Common myeloid progenitor, CD34-positive (primary cell): ENCODE data around the gene PCK2.

Source experiments
- CTCF ChIA-PET: fragments of 350-600 bp; sonication (Branson Sonifier 250); formaldehyde crosslinking; loops from one replicate; lab custom pipeline; 2021; ENCODE audit warnings: antibody characterized with exemption; lab: Charles Lee
- POLR2A ChIA-PET: fragments of 350-600 bp; sonication (Branson Sonifier 250); formaldehyde crosslinking; loops from one replicate; lab custom pipeline; 2021; ENCODE audit warnings: antibody characterized with exemption; lab: Charles Lee
- DNase-seq, 3 donors: peaks; one replicate each; pipeline versions ENCODE4 v3.0.0 to v3.0.0-alpha.2; 2013
- H3K27ac ChIP-seq, 2 experiments: 1 replicate in 1 of 2; 2 replicates in 1 of 2; pipeline ENCODE4 v1.7.0; 2013; ENCODE audit warnings: inconsistent platforms in 2 of 2, low read length in 2 of 2, mild to moderate bottlenecking in 2 of 2, low read depth in 1 of 2, moderate library complexity in 1 of 2; ENCODE audit not compliant: severe bottlenecking in 2 of 2, insufficient read depth in 1 of 2, poor library complexity in 1 of 2
- H3K27me3 ChIP-seq, 5 experiments: replicated peaks in 2 of 5; 1 replicate in 3 of 5; 2 replicates in 2 of 5; pipeline versions ENCODE4 v1.6.1 to v1.7.0; 2013; ENCODE audit warnings: low read length in 4 of 5, mild to moderate bottlenecking in 2 of 5, moderate library complexity in 2 of 5, inconsistent platforms in 1 of 5; ENCODE audit not compliant: insufficient read depth in 5 of 5, control insufficient read depth in 4 of 5
- H3K36me3 ChIP-seq, 4 experiments: 1 replicate in 2 of 4; 2 replicates in 2 of 4; pipeline versions ENCODE4 v1.6.1 to v1.7.0; 2013; ENCODE audit warnings: low read length in 3 of 4, control low read depth in 1 of 4, mild to moderate bottlenecking in 1 of 4; ENCODE audit not compliant: control insufficient read depth in 4 of 4, insufficient read depth in 4 of 4
- H3K4me1 ChIP-seq, 4 experiments: 1 replicate in 3 of 4; 2 replicates in 1 of 4; pipeline versions ENCODE4 v1.6.1 to v1.7.1; 2013; ENCODE audit warnings: low read length in 3 of 4, mild to moderate bottlenecking in 3 of 4, control low read depth in 1 of 4, inconsistent platforms in 1 of 4, moderate library complexity in 1 of 4; ENCODE audit not compliant: control insufficient read depth in 4 of 4, insufficient read depth in 4 of 4; ENCODE audit errors: control extremely low read depth in 1 of 4
- H3K4me3 ChIP-seq, 7 experiments: 1 replicate in 4 of 7; 2 replicates in 3 of 7; pipeline versions ENCODE4 v1.5.1 to v1.7.0; 2013; ENCODE audit warnings: mild to moderate bottlenecking in 7 of 7, low read length in 6 of 7, moderate library complexity in 6 of 7, inconsistent platforms in 2 of 7, low read depth in 2 of 7, control low read depth in 1 of 7; ENCODE audit not compliant: insufficient read depth in 4 of 7, control insufficient read depth in 1 of 7; ENCODE audit errors: extremely low read depth in 1 of 7
- H3K9me3 ChIP-seq, 5 experiments: 1 replicate in 4 of 5; 2 replicates in 1 of 5; pipeline versions ENCODE4 v1.6.1 to v1.7.1; 2013; ENCODE audit warnings: low read length in 4 of 5, mild to moderate bottlenecking in 2 of 5, inconsistent platforms in 1 of 5, low read depth in 1 of 5, moderate library complexity in 1 of 5; ENCODE audit not compliant: control insufficient read depth in 4 of 5, insufficient read depth in 2 of 5; ENCODE audit errors: control extremely low read depth in 1 of 5
- WGBS: methylation state at CpG from one replicate; pipeline ENCODE4 v1.1.5; 2013; ENCODE audit not compliant: insufficient coverage; 5-methylcytosine and 5-hydroxymethylcytosine counted together

The PCK2 gene

DNA sequence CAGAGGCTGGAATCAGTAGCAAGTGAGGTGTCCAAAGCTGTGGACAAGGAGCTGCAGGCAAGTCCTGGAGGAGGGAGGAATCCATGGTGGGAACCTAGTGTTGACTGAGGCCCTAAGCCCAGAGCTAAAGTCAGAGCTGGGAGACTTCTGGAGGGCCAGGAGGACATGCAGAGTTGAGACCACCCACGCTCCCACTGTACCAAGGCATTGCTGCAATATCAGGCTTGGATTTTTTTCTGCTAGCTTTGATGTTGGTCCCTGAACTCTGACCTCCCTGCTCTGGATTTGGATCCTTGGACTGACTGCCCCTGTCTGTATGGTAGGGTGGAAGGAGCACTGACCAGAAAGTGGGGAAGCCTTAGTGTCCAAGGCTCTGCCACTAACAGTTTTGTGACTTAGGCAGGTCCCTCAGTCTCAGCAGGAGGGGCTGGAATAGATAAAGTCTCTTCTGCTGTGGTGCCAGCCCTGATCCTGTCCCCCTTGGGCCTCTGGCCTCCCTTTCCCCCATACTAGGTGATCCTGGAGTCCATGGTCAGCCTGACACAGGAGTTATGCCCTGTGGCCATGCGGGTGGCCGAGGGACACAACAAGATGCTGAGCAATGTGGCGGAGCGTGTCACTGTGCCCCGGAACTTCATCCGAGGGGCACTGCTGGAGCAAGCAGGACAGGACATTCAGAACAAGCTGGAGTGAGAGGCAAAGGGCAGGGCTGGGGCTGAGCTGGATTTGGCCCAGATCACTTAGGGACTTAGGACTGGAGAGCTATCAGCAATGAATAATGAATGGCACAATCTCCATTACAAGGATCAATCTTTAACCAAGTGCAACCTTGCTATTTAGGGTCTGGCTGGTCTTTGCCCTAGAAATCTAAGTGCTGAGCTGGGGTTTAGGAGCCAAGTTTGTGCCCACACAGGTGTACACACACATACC lies 32.9 kb upstream of the PCK2 start:
- Histone ChIP-seq H3K9me3 (no peaks in the 10 kb centered on the region), H3K4me3 (no peak overlapping the region), H3K4me1 (no peaks in the 10 kb centered on the region), H3K27me3 (no peaks in the 10 kb centered on the region), H3K36me3 (no peaks in the 10 kb centered on the region), H3K27ac (no peak overlapping the region)
- ChIA-PET CTCF (interaction anchor here (0.7 to 12.7 kb wide), 14 partner anchors 9 to 99 kb away, joined by 3 to 188 read pairs (median 4); partner anchors contain the start of genes CARMIL3 and PCK2), POLR2A (interaction anchor here (1.3 kb wide), 1 partner anchor 29 kb away, joined by 3 read pairs; no protein-coding TSS in a partner anchor)
- DNase-seq, result no peak
- 100% methylated on average over 7 of the region's 7 CpGs for WGBS

DNA sequence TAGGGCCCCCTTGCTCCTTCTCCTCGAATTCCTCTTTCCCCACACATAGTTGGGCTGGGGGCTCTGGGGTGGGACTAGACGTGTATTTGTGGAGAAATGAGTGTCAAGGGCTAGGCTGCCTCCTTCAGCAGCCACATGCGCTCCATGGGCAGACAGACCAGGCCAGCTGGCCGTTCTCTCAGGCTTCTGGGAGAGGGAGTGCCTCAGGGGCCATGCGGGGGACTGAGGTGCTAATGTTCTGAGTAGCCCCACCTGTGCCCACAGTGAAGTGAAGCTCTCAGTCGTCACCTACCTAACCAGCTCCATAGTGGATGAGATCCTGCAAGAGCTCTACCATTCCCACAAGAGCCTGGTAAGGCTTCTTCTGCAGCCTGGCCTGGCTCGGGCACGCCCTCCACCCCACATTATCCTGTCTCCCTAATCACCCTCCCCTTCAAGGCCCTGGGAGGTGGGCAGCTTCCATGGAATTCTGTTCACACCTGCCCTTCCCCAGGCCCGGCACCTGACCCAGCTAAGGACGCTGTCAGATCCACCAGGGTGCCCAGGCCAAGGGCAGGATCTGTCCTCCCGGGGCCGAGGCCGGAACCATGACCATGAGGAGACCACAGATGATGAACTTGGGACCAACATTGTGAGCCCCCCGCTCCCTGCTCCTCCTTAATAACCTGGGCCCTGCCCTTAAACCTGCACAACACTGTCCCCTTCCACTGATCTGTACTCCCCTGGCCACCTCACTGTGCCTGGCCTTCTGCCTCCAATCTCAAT lies 31.7 kb upstream of the PCK2 start:
- H3K27ac ChIP-seq, result no peak overlapping the region
- DNase-seq, result no peak
- no peaks in the 10 kb centered on the region for H3K36me3 ChIP-seq
- ChIA-PET POLR2A (no interaction called here), CTCF (interaction anchor here (0.8 to 12.7 kb wide), 10 partner anchors 11 to 98 kb away, joined by 3 to 188 read pairs (median 6); partner anchors contain the start of genes DCAF11, NRL and PCK2)
- H3K27me3 ChIP-seq, result no peaks in the 10 kb centered on the region
- H3K4me3 ChIP-seq, result no peak overlapping the region
- no peaks in the 10 kb centered on the region for H3K4me1 ChIP-seq
- no peaks in the 10 kb centered on the region for H3K9me3 ChIP-seq
- WGBS, result 99% methylated on average over 10 of the region's 14 CpGs

DNA sequence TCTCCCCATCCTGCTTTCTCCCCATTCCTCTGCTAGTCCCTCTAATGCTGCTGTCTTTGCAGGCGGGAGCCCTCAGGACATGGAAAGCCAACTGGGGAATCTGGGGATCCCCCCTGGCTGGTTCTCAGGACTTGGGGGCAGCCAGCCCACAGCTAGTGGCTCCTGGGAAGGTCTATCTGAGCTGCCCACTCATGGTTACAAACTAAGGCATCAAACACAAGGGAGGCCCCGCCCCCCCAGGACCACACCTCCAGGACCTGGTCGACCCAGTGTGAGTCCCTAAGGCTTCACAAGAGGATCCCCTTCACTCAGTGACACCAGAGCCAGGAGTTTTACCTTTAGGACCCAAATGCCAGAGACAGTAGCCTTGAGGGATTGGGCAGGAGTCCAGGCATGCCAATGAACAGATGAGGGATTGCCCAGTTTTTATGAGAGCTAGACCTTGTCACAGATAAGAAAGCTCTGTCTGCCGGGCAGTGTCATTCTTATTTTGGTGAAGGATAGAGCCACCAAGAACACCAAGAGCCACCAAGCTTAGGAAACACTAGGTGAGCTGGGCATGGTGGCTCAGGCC lies 30.8 kb upstream of the PCK2 start:
- CTCF ChIA-PET, result interaction anchor here (1.0 to 12.2 kb wide), 5 partner anchors 10 to 42 kb away, joined by 3 to 188 read pairs (median 6); partner anchors contain the start of gene PCK2
- 92% methylated on average over 2 of the region's 4 CpGs for WGBS
- Histone ChIP-seq H3K27me3 (no peaks in the 10 kb centered on the region), H3K36me3 (no peaks in the 10 kb centered on the region), H3K4me3 (no peak overlapping the region), H3K4me1 (no peaks in the 10 kb centered on the region), H3K27ac (no peak overlapping the region), H3K9me3 (no peaks in the 10 kb centered on the region)
- POLR2A ChIA-PET, result no interaction called here
- DNase-seq, result no peak

DNA sequence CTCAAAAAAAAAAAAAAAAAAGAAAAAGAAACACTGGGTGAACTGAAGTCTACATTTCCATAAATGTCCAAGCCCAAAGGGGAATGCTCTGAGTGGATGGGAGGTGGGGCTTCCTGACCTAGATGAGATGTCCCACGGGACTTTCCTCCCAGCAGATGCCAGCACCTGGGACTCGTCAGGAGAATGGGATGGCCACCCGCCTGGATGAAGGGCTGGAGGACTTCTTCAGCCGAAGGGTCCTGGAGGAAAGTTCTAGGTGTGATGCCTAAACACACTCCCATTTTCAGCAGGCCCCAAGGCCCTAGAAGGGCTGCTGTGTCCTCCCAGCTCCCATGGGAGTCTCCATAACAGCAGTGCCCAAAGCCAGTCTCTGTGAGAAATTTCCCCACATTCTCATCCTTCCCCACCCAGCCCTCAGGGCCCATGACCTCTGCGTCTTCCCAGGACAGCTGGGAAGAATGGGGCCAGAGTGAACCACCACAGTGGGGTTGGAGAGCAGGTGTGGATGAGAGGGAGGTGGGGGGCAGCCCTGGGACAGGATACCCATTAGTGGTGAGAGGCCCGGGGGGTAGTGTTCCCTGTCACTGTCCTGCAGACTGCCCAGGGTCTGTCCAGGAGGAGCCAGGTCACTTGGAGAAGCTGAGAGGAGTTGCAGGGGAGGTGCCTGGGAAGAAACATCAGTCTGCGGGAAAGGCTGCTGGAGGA lies 29.9 kb upstream of the PCK2 start:
- Histone ChIP-seq H3K4me3 (no peak overlapping the region), H3K27ac (no peak overlapping the region), H3K27me3 (no peaks in the 10 kb centered on the region), H3K9me3 (no peaks in the 10 kb centered on the region), H3K36me3 (no peaks in the 10 kb centered on the region), H3K4me1 (no peaks in the 10 kb centered on the region)
- 100% methylated on average over 5 of the region's 7 CpGs for WGBS
- DNase-seq, result no peak
- ChIA-PET POLR2A (no interaction called here), CTCF (interaction anchor here (1.0 to 12.2 kb wide), 7 partner anchors 9 to 42 kb away, joined by 3 to 188 read pairs (median 4); partner anchors contain the start of gene PCK2)

DNA sequence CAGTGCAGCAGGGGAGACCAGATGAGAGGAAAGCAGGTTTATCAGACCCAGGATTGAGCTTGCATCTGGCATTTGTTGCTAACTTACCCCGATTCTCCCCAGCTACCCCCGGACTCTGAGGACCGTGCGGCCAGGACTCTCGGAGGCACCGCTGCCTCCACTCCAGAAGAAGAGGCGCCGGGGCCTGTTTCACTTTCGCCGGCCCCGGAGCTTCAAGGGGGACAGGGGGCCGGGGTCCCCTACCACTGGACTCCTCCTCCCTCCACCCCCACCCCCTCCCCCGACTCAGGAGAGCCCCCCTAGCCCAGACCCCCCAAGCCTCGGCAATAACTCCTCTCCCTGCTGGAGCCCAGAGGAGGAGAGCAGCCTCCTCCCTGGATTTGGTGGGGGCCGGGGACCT lies 29.3 kb upstream of the PCK2 start:
- H3K4me1 ChIP-seq, result no peaks in the 10 kb centered on the region
- 80% methylated on average over 2 of the region's 15 CpGs for WGBS
- H3K4me3 ChIP-seq, result no peak overlapping the region
- no peaks in the 10 kb centered on the region for H3K9me3 ChIP-seq
- H3K27ac ChIP-seq, result no peak overlapping the region
- H3K27me3 ChIP-seq, result no peaks in the 10 kb centered on the region
- ChIA-PET POLR2A (no interaction called here), CTCF (interaction anchor here (0.6 to 12.2 kb wide), 6 partner anchors 10 to 41 kb away, joined by 3 to 188 read pairs (median 4); partner anchors contain the start of gene PCK2)
- H3K36me3 ChIP-seq, result no peaks in the 10 kb centered on the region
- no peak for DNase-seq

DNA sequence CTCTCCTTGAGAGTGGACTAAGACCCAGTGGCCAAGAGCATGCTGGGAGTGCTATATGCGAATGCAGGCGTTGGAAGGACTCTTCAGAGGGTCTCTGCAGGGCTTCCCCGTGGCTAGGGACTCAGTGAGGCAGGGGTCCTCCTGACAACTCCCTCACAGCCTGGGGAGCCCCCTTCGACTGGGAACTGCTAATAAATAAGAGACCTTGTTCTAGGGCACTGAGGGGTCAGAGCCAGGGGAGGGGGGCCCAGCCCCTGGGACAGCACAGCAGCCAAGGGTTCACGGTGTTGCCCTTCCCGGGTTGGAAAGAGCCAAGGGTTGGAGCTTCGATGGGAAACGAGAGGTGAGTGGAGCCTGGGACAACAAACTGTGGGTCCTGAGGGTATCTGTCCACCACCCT lies 28.7 kb upstream of the PCK2 start:
- Histone ChIP-seq H3K36me3 (no peaks in the 10 kb centered on the region), H3K27me3 (peaks cover 0 to 2% (median 0%) of the 10 kb centered on the region in 5 experiments), H3K27ac (no peak overlapping the region), H3K9me3 (no peaks in the 10 kb centered on the region), H3K4me1 (no peaks in the 10 kb centered on the region), H3K4me3 (no peak overlapping the region)
- 95% methylated on average over 6 of the region's 8 CpGs for WGBS
- no peak for DNase-seq
- ChIA-PET POLR2A (no interaction called here), CTCF (interaction anchor here (0.6 to 12.2 kb wide), 6 partner anchors 10 to 40 kb away, joined by 3 to 188 read pairs (median 5); no protein-coding TSS in a partner anchor)
